ENCODE measurements around the gene PHF20. TPM values are rescaled to one million over a fixed set of nuclear protein-coding genes. Genes with fewer than 3 reads are reported as not detected.

PHF20 gene
- total and polyA plus RNA-seq, 2 donors from 2014 or later, result 12.3 to 48.4 TPM

DNA sequence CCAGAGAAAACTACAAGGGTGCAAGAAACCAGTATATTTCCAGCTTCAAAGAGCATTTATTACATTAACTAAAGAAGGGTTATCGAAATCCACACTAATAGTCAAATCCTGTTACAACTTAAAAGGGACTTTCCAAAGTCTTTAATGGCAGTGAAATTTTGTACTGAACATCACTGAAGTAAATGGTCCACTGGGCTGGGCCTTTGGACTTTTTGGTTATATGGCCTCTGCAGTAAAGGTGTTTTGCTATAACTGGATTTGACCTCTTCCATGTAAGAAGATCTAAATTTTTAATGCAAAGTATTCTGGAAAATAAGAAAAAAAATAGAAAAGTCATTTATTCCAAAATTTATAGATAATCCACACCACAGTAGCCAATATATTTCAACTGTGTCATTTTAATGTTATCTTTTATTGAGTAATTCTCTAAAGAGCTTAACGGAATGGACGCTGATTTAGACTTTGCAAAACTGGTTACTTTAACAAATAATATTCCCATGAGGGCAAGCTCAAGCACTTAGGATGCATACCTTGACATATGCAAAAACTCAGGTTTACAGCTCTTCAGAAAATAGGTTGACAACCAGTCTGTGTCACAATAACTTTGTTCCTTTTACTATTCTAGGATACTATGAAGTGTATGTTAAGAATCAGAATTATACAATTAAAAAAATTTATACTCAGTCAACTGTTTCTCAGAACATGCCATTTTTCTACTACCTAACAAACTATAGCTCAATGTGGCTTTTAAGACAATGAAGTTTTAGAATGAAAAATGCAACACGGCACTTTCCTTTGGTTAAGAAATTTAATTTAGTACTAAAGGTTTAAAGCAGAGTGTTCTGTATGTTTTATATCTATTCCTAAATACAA lies 36.8 kb upstream of the PHF20 start:
- Histone ChIP-seq H3K27me3 (ENCODE audit: control insufficient read depth, insufficient read depth, low read length) (no peaks in the 10 kb centered on the region), H3K27ac (ENCODE audit: low read depth in 2 of 2, low read length in 2 of 2) (no peak overlapping the region), H3K4me3 (ENCODE audit: low read length in 3 of 3) (no peak overlapping the region), H3K36me3 (ENCODE audit: control insufficient read depth in 2 of 3, insufficient read depth in 3 of 3, low read length in 3 of 3) (peaks cover 20 to 86% (median 36%) of the 10 kb centered on the region in 3 donors), H3K9ac (ENCODE audit: low read length in 3 of 3) (no peak overlapping the region), H3K9me3 (ENCODE audit: control insufficient read depth in 2 of 3, insufficient read depth in 1 of 3, low read length in 3 of 3) (no peaks in the 10 kb centered on the region), H3K4me1 (ENCODE audit: control insufficient read depth in 2 of 3, insufficient read depth in 2 of 3, low read depth in 1 of 3, low read length in 3 of 3) (peaks cover 4 to 26% (median 10%) of the 10 kb centered on the region in 3 donors)
- DNase-seq (no peak), FAIRE-seq (no peak)
- TF ChIP-seq, protein P1, sequence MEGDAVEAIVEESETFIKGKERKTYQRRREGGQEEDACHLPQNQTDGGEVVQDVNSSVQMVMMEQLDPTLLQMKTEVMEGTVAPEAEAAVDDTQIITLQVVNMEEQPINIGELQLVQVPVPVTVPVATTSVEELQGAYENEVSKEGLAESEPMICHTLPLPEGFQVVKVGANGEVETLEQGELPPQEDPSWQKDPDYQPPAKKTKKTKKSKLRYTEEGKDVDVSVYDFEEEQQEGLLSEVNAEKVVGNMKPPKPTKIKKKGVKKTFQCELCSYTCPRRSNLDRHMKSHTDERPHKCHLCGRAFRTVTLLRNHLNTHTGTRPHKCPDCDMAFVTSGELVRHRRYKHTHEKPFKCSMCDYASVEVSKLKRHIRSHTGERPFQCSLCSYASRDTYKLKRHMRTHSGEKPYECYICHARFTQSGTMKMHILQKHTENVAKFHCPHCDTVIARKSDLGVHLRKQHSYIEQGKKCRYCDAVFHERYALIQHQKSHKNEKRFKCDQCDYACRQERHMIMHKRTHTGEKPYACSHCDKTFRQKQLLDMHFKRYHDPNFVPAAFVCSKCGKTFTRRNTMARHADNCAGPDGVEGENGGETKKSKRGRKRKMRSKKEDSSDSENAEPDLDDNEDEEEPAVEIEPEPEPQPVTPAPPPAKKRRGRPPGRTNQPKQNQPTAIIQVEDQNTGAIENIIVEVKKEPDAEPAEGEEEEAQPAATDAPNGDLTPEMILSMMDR (IDR thresholded peaks at IDR 0.05; ENCODE audit: borderline replicate concordance, extremely low read depth, insufficient read depth), result no peak
- intact Hi-C loops (cut with DNase I), result no loop called here

DNA sequence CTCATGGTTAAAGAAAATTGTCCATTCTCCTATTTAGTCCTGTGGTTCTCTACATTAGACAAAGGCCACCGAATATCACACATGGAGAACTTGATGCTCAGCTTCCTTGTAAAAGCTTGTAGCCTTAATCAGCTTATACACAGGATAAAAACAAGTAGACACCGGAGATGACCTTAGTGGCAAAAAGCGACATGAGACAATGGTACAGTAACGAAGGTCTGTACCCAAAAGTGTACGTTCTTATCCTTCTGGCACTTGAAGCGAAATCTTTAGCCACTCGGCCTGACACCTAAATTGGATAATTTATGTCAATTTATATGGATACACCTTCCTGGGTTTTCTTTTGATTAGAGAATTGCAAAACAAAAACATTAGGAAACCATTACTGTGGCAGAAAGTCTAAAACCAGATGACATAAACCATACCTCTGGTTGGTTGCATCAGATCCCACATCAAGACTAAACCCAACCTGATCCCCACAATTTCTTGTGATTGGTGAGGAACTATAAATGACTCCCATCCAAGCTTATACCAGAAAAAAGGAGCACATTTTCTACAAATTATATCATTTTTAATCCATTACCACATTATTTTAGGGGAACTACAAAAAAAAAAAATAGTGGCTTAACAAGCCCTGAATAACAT lies 35.9 kb upstream of the PHF20 start:
- no peak for DNase-seq
- H3K9ac ChIP-seq (ENCODE audit: low read length in 3 of 3), result no peak overlapping the region
- no peaks in the 10 kb centered on the region for H3K27me3 ChIP-seq (ENCODE audit: control insufficient read depth, insufficient read depth, low read length)
- H3K4me1 ChIP-seq (ENCODE audit: control insufficient read depth in 2 of 3, insufficient read depth in 2 of 3, low read depth in 1 of 3, low read length in 3 of 3), result peaks cover 6 to 32% (median 10%) of the 10 kb centered on the region in 3 donors
- no peak overlapping the region for H3K27ac ChIP-seq (ENCODE audit: low read depth in 2 of 2, low read length in 2 of 2)
- no peaks in the 10 kb centered on the region for H3K9me3 ChIP-seq (ENCODE audit: control insufficient read depth in 2 of 3, insufficient read depth in 1 of 3, low read length in 3 of 3)
- H3K36me3 ChIP-seq (ENCODE audit: control insufficient read depth in 2 of 3, insufficient read depth in 3 of 3, low read length in 3 of 3), result peaks cover 20 to 85% (median 36%) of the 10 kb centered on the region in 3 donors
- H3K4me3 ChIP-seq (ENCODE audit: low read length in 3 of 3), result no peak overlapping the region
- no peak for FAIRE-seq
- TF ChIP-seq, protein P1 (IDR thresholded peaks at IDR 0.05; ENCODE audit: borderline replicate concordance, extremely low read depth, insufficient read depth), result no peak
- intact Hi-C loops (cut with DNase I), result no loop called here

- peaks cover 20 to 67% (median 28%) of the 10 kb centered on the region in 3 donors for H3K36me3 ChIP-seq (ENCODE audit: control insufficient read depth in 2 of 3, insufficient read depth in 3 of 3, low read length in 3 of 3)
- no peak overlapping the region for H3K9ac ChIP-seq (ENCODE audit: low read length in 3 of 3)
- H3K4me3 ChIP-seq (ENCODE audit: low read length in 3 of 3), result peak overlapping the region in 1 of 3 donors; percentile 12
- TF ChIP-seq, protein P1 (IDR thresholded peaks at IDR 0.05; ENCODE audit: borderline replicate concordance, extremely low read depth, insufficient read depth), result no peak
- intact Hi-C loops (cut with DNase I), result no loop called here
- H3K4me1 ChIP-seq (ENCODE audit: control insufficient read depth in 2 of 3, insufficient read depth in 2 of 3, low read depth in 1 of 3, low read length in 3 of 3), result peaks cover 6 to 32% (median 8%) of the 10 kb centered on the region in 3 donors
- no peak overlapping the region for H3K27ac ChIP-seq (ENCODE audit: low read depth in 2 of 2, low read length in 2 of 2)
- H3K9me3 ChIP-seq (ENCODE audit: control insufficient read depth in 2 of 3, insufficient read depth in 1 of 3, low read length in 3 of 3), result no peaks in the 10 kb centered on the region
- DNase-seq (no peak), FAIRE-seq (no peak)
- H3K27me3 ChIP-seq (ENCODE audit: control insufficient read depth, insufficient read depth, low read length), result no peaks in the 10 kb centered on the region
These were observed 33.9 kb upstream of the PHF20 start for GRCh38 chr20:35737865-35738333.
